Measurements from ENCODE around the gene HBE1. TPM values are rescaled to one million over a fixed set of nuclear protein-coding genes. Genes with fewer than 3 reads are reported as not detected.
"Not testable (repeated sequence)": the region's sequence is repeated elsewhere in the genome, so short reads cannot be mapped to it uniquely, and the experiment has no call there.

HBE1 gene
- total RNA-seq, 1 experiment from 2014 or later: 1.4 TPM

DNA sequence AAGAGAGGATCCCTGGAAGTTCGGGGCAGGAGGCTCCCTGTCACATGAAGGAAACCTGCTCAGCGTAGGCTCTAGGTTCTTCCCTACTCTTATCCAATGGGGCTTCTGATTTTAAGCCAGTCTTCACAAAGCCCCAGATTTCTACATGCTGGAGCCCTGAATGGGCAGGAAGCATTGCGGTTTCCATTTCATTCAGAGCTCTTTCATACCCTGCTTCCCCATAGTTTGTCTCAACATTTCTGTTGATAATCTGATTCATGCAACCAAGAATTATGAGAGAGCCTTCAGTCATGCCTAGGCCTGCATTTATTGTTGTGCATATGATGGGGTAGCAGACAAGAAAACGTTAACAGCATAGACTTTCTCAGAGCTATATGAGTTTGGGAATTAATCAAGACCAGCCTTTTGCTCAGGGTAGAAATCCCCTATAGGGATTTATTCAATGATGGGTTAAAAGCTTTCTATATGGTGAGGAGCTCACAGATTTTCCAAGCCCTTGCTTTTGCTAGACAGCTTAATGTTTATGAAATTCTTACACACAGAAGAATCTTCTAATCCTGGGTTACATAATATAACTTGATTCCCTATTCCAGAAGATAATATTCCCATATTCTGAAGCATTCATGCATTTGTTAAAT is 16.1 kb upstream of the HBE1 start:
- DNase-seq (ENCODE audit: low read depth): no peak

DNA sequence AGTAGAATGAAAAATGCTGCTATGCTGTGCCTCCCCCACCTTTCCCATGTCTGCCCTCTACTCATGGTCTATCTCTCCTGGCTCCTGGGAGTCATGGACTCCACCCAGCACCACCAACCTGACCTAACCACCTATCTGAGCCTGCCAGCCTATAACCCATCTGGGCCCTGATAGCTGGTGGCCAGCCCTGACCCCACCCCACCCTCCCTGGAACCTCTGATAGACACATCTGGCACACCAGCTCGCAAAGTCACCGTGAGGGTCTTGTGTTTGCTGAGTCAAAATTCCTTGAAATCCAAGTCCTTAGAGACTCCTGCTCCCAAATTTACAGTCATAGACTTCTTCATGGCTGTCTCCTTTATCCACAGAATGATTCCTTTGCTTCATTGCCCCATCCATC is 14.9 kb upstream of the HBE1 start:
- no peak for DNase-seq (ENCODE audit: low read depth)

- DNase-seq (ENCODE audit: low read depth): no peak
Observed at GRCh38 chr11:5283882-5284281, 14.1 kb upstream of the HBE1 start.

GRCh38 chr11:5283086-5283485 is 13.3 kb upstream of the HBE1 start:
- DNase-seq (ENCODE audit: low read depth): no peak

DNA sequence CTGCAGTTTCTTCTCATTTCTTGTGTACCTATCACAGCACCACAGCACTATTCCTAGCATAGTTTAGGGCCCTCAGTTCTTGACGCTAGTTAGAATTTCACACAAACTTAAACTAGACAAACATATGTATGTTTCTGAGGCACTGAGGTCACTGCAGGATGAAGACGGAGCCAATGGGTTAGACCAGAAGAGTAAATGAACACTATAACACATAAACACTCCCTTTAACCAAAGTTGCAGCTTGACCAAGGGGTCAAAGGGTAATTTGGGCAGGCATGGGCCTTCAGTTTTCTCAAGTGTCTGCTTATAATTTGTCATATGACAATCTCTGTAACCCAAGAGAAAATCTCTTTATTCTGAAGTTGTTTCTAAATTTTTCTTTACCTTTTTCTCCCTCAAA is 12.9 kb upstream of the HBE1 start:
- DNase-seq (ENCODE audit: low read depth): no peak

DNA sequence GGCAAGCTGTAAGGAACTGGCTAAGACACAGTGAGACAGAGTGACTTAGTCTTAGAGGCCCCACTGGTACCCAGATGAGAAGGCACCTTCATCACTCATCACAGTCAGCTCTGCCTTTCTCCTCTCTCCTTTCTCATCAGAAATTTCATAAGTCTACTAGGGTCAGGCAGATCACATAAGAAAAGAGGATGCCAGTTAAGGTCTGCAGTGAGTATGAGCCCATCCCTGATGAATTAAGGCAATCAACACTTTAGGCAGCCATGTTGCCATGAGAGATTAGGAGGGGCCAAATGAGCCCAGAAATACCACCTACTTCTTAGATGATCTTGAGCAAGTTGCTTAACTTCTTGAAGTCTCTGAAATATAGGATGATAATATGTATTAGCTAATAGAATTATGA is 11.9 kb upstream of the HBE1 start:
- no peak for DNase-seq (ENCODE audit: low read depth)

GRCh38 chr11:5280582-5281102 is 10.9 kb upstream of the HBE1 start:
- peak; percentile 93 for DNase-seq (ENCODE audit: low read depth)

DNA sequence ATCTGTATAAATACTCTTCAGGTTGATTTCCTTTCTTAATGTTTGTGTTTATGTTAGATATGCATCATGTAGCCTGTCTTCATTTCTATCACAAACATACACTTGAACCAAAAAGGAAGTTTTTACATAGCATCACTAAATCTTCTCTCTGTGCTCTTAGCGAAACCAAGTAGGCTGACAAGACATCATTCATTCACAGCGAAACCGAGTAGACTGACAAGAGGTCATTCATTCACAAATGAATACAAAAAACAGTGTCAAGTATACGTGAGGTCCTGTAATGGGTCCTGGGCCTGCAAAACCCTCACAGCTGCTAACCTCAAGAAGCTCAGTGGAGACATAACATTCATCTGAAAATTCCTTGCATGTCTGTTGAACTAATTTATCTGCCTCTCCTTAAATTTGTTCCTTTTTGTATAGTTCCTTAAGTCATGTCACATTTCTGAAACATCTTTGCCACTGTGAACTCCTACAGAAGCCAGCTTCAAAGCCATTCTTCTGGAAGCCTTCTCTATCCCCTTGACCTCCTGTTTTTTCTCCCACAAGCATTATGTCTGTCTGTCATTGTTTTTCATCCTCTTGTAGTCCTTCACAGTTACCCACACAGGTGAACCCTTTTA is 9.8 kb upstream of the HBE1 start:
- no peak for DNase-seq (ENCODE audit: low read depth)

DNA sequence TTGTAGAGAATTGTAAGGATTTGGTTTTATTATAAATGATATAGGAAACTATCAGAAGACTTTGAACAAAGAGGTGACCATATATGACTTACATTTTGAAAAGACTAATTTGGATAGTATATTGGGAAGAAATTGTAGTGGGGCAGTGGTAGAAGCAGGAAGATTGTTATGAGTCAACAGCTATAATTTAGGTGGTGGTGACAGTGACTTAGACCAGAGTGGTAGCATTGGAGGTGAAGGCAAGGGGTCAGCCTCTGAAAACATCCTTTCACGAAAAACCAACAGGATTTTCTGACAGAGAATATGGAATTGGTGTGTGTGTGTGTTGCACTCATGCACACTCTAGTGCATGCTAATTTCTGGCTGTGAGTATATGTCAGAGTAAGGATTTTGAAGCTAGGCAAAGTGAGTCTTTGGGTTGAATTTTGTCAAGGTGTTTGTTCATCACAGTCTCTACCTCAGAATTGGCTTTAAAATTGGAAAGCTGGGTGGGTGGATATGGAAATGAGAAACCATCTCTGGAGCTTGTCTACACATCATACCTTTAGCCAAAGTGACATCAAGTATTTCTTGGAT is 8.2 kb upstream of the HBE1 start:
- DNase-seq (ENCODE audit: low read depth): no peak

GRCh38 chr11:5276697-5277096 is 7.0 kb upstream of the HBE1 start:
- DNase-seq (ENCODE audit: low read depth): no peak

- no peak for DNase-seq (ENCODE audit: low read depth)
Observed at GRCh38 chr11:5275369-5276110, 5.8 kb upstream of the HBE1 start.

GRCh38 chr11:5274395-5274794 is 4.7 kb upstream of the HBE1 start:
- no peak for DNase-seq (ENCODE audit: low read depth)

GRCh38 chr11:5272395-5273017 is 2.8 kb upstream of the HBE1 start:
- DNase-seq (ENCODE audit: low read depth): no peak

- no peak for DNase-seq (ENCODE audit: low read depth)
Observed at GRCh38 chr11:5267033-5267563, 2.6 kb downstream of the HBE1 start.

DNA sequence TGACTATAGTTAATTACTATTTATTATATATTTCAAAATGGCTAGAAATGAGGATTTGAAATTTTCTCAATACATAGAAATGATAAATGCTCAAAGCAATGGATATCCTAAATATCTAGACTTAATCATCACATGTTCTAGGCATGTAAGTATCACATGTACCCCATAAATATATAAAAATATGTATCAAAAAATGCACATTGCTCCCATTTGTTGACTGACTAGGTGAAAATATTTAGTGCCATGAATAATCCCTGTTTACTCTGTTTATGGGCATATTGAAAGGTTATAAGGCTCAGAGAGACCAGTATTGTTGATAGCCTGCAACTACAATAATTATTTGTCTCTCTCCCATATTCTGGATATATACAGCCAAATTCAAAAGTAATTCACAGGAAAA is 3.1 kb downstream of the HBE1 start:
- DNase-seq (ENCODE audit: low read depth): no peak

DNA sequence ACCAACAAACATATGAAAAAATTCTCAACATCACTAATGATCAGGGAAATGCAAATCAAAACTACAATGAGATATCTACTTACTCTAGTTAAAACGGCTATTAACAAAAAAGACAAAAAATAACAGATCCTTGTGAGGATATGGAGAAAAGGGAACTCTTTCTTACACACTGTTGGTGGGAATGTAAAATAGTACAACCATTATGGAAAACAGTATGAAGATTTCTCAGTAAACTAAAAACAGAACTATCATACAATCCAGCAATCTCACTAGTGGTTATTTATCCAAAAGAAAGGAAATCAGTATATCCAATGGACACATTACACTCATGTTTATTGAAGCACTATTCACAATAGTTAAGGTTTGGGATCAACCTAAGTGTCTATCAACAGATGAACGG is 3.9 kb downstream of the HBE1 start:
- no peak for DNase-seq (ENCODE audit: low read depth)

- DNase-seq (ENCODE audit: low read depth): no peak
Observed at GRCh38 chr11:5258543-5259262, 11.0 kb downstream of the HBE1 start.

- DNase-seq (ENCODE audit: low read depth): no peak
Observed at GRCh38 chr11:5257296-5257695, 12.4 kb downstream of the HBE1 start.

GRCh38 chr11:5254646-5255413 is 14.9 kb downstream of the HBE1 start, which contains the start of gene HBG2:
Gene HBG2 (minus strand): TSS chr11:5254781. CDS start chr11:5254728, 53 bp downstream.
- DNase-seq (ENCODE audit: low read depth): not testable (repeated sequence)

DNA sequence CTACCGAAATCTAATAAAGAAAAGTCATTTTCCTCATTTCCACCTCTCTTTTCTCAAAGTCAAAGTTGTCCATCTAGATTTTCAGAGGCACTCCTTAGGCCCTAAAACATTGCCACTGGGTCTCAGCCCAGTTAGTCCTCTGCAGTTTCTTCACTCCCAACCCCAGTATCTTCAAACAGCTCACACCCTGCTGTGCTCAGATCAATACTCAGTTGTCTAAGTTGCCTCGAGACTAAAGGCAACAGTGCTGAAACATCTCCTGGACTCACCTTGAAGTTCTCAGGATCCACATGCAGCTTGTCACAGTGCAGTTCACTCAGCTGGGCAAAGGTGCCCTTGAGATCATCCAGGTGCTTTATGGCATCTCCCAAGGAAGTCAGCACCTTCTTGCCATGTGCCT is 15.7 kb downstream of the HBE1 start:
- not testable (repeated sequence) for DNase-seq (ENCODE audit: low read depth)

Measured in Daoy (cell line).